GM21737 (cell line): ENCODE data around the gene DYNLT2.
A peak's percentile ranks its signal among the peaks of the same experiment; 100 is the strongest.

Experiments
- ATAC-seq: cut with Tn5 transposase; IDR thresholded peaks from one replicate; pipeline ENCODE4 v1.9.1; 2021; ENCODE audit warnings: mild to moderate bottlenecking, moderate library complexity; ENCODE audit not compliant: unreplicated experiment

Gene DYNLT2

DNA sequence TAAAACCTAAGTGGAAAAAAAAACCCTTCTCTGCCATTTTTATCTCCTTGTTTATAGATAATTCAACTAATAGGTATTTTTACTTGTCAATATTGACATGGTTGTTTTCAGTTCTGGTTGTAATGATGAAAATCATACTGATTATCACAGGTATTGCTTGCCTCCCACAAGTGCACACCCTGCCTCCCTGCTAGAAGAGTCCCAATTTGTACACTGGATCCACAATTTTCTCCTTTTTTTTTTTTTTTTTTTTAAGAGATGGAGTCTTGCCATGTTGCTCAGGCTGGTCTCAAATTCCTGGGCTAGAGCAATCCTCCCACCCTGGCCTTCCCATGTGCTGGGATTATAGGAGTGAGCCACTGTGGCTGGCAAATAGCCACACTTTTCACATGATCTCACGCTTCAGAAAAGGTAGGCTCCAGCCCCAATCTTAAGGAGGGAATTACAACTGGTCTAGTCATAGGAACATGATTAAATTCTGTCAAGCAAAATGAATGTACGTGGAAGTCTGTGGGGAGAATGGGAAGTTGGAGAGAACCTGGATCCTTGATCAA is 12.3 kb downstream of the DYNLT2 start:
- no peak for ATAC-seq

DNA sequence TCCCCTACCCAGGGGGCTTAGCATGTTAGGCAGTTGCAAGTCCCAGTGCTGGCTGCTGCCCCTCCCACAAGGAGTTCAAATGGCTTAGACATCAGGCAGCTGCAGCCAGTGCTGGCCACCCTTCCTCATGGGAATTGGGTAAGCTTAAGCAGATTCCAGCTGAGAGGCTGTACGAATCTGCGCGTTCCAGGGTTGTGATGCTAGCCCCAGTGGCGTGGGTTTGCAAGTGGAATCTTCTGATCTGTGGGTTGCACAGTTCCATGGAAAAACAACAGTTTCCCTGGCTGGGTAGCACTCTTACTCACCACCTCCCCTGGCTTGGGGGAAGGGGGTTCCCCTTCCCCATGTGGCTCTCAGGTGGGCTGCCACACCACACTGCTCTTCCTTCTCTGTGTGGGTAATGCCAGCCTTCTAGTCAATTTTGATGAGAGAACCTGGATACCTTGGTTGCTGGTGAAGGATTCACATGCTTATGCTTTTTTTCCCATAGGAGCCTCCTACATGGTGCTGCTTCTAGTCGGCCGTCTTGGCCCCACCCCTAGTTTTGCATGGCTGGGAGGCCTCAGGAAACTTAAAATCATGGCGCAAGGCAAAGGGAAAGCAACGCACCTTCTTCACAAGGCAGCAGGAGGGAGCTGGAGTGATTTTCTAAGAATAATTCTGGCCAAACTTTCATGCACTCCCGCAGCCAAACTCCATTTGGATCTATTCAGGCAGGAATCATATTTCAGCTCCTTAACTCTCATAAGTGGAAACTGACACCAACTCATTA is 13.0 kb downstream of the DYNLT2 start:
- no peak for ATAC-seq

DNA sequence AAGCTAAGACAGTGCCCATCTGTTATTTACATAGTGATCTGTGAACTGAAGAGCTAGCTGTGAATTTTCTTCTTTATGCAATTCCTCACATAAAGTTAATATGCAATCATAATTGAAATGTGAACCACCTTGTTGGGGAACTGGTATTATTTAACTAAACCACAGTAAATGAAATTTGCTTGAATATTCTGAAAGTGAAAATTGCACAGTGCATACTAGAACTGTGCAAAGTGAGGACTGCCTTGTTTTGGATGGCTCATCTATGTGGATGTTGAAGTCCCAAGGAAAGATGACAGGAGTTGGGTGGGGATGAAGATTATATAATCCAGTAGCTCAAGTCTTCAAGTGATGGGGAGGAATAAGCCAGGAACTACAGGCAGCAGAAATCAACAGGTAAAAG is 21.4 kb downstream of the DYNLT2 start:
- no peak for ATAC-seq

DNA sequence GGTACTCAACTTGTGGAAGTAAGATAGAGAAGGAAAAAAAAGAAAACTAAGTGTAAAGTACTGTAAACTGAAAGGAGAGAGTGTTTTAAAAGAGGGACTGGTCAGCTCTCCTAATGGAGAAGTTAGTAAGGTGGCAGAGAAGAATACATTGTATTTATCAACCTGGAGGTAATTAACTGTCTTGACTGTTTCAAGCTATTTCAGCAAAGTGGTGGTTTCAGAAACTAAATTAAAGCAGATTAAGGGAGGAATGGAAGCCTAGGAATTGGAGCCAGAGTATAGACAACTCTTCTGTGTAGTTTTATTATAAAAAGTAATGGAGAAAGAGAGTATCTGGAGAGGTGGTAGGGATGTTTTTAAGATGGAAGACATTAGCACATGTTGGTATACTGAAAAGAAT is 24.4 kb downstream of the DYNLT2 start:
- ATAC-seq = no peak

DNA sequence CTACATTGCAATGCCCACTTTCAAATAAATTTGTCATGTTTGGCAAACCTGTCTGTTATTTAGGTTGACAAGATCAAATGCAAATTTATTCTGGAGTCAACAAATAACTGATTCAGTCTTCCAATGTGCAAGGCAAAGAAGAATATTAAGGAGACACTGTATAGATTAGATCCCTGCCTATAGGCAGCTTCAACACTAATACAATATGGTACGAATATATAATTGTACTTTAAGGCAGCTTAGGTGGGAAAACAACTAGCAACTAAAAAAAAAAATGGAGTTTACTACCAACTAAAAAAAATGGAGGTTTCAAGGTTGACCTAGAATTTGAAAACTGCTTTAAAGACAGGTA is 25.3 kb downstream of the DYNLT2 start:
- no peak for ATAC-seq

DNA sequence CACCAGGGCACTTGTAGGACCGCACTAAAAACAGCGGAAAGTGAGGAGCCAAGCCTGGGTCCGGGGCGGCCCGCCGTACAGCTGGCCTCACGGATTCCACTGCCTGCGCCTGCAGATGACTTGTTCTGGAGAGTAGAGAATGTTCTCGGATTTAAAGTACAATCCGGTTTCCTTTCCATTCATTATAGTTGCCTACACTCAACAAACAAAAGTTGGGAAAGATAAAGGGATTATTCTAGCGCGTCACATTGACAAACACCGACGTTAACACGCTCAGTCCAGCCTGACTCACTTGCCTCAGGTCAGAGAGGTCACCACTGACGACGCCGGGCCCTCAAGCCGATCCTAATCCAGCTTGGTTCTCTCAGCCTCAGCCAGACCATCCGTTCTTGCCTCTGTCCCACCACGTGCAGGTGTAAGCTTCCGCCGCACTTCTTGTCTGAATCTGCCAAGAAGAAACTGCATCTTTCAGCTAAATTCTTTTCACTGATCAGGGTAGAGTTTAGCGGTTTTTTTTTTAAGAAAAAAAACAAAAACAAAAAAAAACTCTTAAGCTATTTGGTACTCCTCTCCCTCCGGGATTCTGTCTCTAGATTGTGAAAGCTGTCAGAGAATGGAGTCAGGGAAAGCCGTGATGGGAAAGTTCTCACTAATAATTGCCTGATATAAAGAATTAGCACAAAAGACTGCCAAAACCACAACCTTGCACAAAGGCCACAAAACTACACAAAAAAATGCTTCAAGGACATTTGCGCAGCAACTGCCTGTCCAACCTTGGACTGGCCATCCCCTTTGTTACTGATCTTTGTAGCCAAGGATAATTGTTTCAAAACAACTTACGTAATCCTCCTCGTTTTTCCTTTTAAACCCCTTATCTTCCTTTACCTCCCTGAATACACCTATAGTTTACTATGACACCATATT is 26.0 kb downstream of the DYNLT2 start:
- peak; percentile 8 for ATAC-seq

DNA sequence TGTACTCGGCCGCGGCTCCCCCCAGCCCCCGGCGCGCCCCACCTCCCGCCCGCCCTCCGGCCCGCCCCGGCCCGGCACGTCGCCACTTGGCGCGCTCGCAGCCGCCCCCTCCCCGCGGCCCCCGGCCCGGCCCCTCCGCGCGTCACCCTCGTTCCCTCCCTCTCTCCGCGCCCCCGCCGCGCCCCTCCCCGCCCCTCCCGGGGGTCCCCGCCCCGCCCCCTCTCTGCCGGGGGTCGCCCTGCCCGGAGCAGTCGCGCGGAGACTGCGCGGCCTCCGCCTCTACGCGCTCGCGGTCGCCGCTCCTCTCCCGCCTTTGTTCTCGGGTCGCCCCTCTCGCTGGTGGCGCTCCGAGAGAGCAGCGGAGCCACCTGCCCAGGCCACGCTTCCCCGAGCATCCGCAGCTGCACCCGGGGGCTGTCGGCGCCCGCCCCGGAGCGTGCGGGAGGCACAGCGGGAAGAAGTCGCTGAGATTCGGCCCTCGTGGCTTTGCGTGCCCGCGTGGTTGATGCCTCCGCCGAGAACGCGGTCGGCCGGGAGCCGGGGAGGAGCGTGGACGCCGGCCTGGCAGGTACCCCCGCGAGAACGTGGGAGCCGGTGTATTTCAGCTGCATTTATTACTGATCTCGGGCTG is 26.8 kb downstream of the DYNLT2 start, which contains the start of gene PHF10:
TSS of gene PHF10 (minus strand) at position 7 of the 631 bp plus-strand sequence. CDS start 569 bp downstream, outside the sequence.
- ATAC-seq = peak; percentile 47

DNA sequence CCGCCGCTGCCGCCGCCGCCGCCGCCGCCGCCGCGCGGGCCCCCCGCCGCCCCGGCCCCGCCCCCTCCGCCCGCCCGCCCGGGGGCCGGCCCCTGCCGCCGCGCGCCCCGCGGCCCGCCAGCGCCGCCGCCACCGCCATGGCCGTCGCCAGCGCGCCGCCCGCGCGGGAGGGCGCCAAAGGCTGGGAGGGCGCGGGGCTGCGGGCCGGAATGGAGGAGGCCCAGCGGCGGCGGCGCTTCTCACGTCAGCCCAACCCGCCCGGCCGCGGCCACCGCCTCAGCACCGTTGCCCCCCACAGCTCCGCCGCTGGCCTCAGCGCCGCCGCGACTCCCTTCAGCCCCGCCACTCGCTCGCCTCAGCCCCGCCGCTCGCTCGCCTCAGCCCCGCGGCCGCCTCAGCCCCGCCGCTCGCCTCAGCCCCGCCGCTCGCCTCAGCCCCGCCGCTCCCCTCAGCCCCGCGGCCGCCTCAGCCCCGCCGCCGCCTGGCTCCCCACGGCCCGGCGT is 27.3 kb downstream of the DYNLT2 start:
- ATAC-seq = peak; percentile 35

DNA sequence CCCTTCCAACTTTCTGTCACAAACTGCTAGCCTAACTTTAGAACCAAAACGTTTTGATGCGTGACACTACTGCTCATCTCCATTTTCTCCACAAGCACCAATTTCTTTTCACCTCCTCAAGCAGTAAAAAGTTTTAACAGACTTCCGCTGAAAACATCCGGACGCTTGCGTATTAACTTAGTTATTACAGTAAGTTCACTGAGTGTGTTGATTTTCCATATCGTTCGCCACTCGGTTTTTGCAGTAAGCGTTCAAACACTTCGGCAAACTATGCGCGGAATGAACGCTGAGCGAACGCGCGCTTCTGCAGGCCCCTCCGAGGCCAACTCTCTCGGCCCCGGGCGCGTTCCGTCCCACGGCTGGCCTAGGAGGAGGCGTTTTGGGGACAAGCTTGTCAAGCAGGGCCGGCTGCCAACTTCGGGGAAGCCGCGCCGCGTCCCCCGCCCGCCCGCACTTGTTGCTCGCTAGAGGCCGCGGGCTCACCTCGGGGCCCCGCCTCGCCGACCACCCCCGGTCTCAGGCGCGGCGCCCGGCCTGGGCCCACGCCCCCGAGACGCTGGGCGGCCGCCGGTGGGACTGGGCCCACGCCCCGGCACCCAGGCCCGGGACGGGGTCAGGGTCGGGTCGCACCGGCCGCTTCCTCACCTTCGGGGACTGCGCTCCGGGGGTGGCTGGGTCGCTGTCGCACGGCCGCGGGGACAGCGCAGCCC is 28.0 kb downstream of the DYNLT2 start:
- peak; percentile 31 for ATAC-seq

DNA sequence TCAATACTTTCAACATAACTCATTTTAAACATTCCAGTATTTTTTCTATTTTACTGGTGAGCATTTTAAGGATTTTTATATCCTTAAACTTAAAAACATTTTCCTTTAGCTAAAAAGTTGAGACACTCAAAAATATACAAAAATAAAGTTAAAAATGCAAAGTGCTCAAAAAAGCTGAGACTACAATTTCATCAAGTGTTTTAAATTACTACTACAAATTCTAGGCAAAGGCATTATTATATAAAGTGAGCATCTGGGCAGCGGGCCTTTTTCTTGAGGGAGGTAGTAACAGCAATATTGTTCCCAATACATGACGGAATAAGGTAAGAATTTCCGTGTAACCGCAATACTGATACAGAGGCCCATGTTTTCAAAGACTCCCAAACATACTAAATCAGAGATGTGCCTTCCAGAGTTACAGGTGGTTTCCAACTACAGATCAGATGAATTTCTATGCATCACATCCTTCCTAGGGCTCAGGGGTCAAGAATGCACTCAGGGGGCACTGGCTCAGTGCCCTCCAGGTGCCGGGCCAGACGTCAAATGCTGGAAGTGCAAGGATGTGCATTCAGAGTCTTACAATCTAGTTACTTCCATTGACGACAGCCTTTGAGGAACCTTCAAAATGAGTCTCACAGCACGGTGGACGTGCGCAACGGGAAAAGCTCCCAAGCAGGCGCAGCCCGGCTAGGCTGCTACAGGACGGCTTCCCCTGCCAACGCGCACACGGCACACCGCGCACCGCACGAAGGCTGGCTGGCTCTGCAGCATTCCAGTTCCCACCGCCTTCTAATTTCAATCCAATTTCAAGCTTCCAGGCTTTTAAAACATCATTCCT is 28.8 kb downstream of the DYNLT2 start:
- ATAC-seq = peak; percentile 19

DNA sequence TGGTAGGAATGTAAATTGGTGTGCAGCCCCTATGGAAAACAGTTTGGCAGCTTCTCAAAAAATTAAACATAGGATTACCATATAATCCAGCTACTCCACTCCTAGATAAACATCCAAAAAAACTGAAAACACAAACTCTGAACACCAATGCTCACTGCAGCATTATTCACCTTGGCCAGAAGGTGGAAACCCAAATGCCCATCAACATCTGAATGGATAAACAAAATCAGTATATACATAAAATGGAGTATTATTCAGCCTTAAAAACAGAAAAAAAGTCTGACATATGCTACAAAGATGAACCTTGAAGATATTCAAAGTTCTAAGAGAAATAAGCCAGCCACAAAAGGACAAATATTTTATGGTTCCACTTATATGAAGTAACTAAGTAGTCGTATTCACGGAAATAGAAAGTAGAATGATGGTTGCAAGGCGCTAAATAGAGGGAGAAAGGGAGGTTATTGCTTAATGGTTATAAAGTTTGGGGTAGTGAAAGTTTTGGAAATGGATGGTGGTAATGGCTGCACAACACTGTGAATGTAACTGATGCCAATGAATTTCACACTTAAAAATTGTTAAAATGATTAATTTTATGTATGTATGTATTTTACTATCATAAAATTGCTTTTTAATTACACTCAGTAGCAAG is 31.0 kb downstream of the DYNLT2 start:
- ATAC-seq = no peak

DNA sequence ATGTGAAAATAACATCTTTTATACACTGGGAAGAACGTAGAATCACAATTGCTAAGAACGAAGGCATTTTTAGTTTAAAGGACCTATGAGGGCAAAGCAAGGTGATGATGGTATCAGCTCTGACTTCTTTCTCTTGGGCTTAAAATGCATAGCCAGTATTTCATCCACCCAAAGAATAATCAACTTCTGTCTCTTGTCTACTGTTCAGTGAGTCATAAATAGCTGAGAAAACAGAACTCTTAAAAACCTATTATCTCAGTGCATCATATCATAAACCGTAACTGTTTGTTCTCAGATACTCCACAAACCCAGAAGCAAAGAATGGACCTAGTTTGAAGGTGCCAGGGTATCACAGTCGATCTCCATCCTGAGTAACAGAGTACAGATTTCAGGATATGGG is 32.3 kb downstream of the DYNLT2 start:
- no peak for ATAC-seq

DNA sequence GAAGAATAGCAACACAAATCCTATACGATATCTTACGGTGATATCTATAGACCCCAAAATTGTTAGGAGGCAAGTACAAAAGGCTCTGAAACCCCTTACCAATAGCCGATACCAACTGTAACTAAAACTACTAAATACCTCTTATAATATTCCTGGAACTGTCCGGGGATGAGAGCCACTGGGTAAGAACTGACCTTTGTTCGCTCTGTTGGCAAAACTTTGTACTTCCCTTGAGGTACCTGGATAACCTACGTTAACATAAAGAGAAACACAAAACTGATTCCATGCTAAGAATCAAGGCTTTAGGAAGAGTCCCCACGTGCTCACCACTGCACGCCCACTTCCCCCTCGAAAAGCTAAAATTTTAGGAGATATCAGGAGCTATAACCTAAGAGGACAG is 36.8 kb downstream of the DYNLT2 start:
- no peak for ATAC-seq

DNA sequence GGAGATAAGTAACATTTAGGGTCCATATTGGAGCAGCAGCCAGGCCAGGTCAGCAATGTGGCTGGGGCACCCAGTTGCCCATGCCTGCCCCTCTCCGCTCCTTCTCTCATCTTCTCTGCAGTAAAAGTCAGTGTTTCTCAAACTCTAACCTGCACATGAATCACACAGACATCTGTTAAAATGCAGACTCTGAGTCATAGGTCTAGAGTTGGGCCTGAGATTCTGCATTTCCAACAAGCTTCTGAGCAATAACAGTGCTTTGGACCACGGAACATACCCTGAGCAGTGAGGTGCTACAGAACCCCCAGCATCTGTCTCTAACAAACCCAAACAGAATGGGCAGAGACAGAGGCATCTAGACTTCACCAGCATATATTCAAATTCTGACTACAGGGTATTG is 37.2 kb downstream of the DYNLT2 start:
- ATAC-seq = no peak

DNA sequence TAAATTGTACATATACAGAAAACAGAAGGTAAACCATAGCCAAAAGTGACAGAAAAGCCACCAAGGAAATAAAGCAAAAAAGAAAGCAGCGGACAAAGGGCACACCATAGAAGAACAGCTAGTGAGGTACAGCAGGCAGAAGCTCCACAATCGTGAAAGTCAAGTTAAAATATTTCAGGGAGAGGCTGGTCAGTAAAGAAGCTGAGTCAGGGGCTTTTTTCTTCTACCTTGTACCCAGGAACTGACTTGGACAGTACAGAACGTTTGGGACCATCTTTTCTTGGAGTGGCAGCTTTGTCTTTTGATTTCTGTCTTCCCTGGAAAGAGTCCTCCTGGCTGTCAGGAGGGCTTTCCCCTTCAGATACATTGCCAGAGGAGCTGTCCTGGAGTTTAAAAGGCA is 41.4 kb downstream of the DYNLT2 start:
- no peak for ATAC-seq

DNA sequence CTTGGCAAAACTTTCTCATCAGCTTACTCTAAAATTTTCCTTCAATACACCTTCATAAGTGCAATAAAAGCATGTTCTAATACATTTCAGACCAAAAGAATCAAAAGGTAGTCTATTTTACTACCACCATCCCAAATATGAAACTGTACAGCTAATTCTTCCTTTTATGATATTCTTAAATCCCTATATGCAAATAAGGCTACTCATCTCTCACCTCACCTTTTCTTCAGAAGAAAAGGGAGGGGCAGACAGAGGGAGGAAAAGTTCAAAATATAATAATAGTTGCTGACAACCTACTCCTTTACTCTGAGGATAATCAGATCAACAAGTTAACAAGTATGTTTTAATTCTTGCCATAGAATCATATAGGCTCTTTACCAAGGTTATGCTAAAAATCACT is 42.1 kb downstream of the DYNLT2 start:
- no peak for ATAC-seq

DNA sequence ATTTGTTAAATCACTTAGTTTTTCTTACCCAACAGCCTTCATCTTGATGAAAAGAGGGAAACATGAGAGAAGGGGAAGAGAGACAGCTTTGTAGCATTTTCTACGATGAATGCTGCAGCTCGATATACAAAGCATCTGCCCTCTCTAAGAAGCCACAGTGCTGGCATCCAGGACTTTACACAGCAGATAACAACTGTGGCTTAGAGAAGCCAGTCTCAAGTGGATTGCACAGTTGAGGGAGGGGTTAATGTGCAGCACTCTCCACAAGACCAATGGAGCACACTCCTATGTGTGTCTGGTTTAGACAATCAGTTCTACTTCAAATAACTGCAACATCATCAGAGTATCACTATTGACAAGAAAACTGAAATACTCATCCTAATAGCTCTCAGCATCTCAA is 43.6 kb downstream of the DYNLT2 start:
- no peak for ATAC-seq

DNA sequence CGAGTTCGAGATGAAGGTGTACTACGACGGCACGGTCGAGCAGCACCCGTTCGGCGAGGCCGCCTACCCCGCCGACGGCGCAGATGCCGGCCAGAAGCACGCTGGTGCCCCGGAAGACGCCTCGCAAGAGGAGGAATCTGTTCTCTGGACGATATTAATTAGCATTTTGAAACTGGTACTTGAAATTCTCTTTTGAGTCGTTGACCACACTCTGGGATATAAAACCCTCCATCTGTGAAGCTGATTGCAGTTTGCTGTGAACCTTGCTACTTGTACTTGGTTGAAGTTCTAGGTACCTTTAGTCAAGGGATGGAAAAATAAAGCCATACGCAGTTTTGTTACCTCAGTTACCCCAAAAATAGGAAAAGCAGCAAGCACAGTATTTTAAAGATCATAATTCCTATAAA is 48.5 kb downstream of the DYNLT2 start:
- ATAC-seq = peak; percentile 15
